HG03045 (cell line): ENCODE data around the gene TRIM3.
A peak's percentile ranks its signal among the peaks of the same experiment; 100 is the strongest.
"Not testable (repeated sequence)": the region's sequence is repeated elsewhere in the genome, so short reads cannot be mapped to it uniquely, and the experiment has no call there.

Experiments
- ATAC-seq: cut with Tn5 transposase; IDR thresholded peaks from one replicate; pipeline ENCODE4 v1.9.1; 2021; ENCODE audit warnings: mild to moderate bottlenecking, moderate library complexity; ENCODE audit not compliant: unreplicated experiment

The TRIM3 gene

DNA sequence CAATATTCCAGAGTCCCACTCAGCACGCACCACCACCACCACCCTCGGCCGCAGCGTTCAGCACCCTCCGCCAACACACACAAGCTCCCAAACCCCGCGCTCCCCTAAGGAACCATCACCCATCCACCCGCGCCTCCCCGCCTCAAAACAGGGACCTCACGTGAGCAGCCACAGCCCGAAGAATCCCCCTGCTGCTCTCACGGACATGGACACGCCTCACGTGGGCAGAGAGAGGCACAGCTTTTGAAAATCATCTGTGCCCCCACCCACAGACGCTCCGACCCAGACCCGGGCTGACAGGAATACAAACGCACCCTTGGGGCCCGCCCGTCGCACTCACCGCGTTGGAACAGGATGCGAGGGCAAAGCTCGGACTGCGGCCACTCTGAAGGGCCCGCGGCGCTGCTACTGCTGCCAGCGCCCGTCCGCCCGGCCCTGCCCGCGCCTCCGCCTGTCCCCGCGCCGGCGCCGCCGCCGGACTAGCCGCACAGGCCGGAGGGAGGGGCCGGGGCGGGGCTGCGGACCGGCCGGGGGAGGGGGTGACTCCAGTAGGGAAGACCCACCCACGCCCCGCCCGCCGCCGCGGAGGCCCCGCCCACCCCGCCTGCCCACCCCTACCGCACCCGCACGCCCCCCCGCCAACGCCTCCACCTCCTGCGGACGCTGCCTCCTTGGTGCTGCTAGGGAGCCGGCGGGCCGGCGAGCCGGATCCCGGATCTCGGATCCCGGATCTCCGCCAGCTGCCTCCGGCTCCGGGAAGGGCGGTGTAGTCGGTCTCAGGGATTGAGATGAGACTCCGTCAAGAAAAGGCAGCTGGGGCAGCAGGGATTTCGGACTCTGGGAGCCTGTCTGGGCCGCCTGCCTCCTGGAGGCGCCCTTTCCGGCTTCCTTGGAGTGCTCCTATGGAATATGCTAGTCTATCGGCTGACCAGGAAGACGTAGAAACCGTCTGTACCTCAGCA lies at the start of gene TRIM3:
TRIM3 (minus strand) TSS at position 491 of the 962 bp plus-strand sequence. CDS start 8,246 bp downstream, outside the sequence.
- ATAC-seq: peak; percentile 79

DNA sequence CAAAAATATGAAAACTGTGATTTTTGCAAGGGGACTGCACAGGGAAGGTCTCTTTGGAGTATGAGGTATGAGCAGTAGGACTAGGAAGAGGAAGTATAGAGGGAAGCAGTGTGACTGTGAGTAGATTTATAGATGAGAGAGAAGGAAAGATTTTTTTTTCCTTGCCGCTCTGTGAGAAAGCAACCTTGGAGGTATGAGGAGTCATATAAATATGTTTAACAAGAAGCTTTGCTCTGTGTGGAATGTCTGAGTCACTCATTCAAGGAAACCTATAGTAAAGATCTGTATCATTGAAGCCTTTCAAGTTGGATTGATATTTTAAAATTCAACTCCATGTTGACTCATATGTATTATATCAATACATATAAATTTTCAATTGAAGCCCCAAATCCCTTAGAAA lies 49.5 kb upstream of the TRIM3 start:
- ATAC-seq: no peak

DNA sequence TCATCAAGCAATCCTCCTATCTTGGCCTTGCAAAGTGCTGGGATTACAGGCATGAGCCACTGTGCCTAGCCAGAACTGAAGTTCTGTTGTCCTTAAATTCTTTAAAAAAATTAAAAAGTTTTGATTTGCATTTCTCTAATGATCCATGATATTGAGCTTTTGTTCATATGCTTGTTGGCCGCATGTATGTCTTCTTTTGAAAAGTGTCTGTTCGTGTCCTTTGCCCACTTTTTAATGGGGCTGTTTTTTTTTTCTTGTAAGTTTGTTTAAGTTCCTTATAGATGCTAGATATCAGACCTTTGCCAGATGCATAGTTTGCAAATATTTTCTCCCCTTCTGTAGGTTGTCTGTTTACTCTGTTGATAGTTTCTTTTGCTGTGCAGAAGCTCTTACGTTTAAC lies 48.2 kb upstream of the TRIM3 start:
- ATAC-seq: not testable (repeated sequence)

DNA sequence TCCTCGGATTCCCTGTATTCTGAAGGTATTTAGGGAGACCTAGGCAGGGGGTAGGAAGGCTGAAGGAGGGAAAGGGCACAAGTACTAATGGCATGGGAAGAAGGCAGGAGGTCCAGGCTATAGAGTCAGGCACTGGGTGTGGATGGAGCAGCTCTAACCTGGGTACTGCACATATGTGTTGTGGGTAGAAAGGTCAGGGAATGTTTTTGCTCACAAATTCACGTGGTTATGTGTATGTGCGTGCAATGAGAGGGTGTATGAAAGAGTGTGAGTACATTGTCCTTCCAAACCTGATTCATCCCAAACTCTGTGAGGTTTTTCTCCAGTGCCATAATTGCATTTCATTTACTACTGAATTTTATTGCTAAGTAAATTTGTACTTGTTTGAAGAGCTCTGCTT lies 46.5 kb upstream of the TRIM3 start:
- ATAC-seq: no peak

DNA sequence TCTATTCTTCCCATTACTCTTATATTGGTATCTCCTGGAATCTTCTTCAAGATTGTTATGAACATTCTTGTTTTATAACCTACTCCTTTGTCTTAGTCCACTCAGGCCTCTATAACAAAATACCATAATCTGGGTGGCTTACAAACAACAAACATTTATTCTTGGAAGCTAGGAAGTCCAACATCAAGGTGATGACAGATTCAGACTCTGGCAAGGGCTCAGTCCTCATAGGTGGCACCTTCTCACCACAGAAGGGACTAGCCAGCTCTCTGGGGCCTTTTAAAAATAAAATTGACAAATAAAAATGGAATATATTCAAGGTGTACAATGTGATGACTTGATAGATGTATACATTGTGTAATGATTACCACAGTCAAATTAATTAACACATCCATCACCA lies 43.1 kb upstream of the TRIM3 start:
- ATAC-seq: no peak

DNA sequence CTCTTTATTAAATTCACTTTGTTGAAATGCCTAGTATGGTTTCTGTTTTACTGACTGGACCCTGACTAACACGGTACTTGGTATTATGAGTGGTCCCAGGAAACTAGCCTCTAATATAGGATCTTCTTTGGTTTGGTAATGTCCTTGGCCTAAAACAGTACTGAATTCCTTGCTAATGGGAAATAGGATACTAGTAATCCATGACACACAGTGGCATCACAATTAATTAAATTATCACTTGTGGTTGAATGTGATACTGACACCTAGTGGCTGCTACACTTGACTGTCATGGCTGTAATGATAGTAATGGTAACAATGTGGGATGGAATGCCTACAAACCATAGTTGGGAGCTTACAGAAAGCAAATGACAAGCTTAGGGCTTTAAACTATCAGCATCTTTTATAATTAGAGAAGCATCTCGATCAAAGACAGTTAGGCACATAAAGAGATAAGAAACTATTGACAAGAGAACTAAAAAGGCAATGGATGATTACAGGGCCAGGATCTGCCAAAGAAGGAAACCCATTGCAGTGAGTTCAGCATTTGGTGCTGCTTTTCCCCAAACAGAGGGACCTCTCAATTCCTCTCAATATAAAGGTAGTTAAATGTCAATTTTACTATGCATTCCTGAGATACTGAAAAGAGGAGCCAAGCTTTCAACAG lies 32.0 kb upstream of the TRIM3 start:
- ATAC-seq: no peak

DNA sequence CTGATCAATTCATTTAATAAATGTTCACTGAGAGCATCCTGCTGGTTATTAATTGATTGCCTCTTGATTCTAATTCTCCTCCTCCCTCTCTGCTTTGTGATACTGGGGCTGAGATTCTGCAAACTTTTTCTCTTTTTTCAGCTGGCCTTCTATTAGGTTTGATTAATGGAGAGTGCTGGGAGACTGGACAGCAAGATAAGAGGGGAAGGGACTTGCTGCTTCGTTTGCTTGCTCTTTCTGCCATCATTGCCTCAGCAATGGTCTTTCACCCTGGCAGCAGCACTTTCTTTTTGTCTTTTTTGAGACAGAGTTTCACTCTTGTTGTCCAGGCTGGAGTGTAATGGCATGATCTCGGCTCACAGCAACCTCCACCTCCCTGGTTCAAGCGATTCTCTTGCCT lies 30.4 kb upstream of the TRIM3 start:
- ATAC-seq: no peak

DNA sequence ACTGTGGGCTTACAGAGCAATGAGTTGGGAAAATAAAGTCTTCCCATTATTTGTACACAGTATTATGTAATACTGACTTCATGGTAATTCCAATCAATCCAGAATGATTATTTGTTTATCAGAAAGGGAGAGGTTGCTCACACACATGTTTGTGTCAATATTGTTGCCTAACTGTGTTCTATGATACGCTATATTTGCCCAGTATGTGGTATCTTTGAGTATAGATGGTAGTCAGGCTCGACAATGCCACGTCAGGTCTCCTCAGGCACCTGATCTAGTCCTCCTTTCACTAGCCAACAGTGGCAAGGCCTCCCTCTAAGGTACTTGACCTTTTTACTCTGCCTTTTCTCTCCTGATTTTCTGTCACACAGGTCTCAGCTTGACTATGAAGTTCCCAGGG lies 28.6 kb upstream of the TRIM3 start:
- no peak for ATAC-seq

DNA sequence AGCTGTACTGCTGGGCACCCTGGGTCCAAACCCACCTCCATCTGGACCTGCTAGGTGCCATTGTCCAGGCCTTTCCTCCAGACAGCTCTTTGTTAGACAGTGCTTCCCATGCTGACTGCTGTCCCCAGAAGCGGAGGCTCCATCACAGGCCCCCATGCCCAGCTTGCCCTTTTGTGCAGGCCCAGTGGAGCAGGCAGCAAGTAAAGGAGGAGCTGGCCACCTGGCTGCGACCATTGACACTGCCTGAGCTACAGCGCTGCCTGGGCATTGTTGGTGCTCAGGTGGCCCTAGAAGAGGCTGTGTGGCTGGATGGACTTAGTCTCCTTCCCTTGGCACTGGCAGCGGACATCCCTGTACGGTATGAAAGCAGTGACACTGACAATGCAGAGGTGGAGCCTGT lies 24.8 kb upstream of the TRIM3 start:
- no peak for ATAC-seq

DNA sequence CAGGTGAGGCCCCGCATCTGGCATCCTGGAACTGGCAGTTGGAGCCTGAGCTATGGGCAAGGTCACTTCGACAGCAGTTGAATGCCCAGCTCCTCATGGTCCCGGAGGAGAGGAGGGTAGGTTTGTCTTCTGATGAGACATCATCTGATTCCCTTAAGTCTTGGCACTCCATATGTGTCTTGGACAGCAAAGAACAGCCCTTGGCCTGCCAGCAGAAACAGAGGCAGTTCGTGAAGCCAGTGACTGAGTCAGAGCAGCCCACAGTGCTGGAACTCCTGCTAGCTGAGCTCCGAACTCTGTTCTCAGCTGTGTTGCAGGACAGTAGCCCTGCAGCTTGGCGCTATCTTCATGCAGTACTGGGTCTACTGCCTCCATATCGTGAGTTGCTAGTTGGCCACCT lies 24.4 kb upstream of the TRIM3 start:
- no peak for ATAC-seq

DNA sequence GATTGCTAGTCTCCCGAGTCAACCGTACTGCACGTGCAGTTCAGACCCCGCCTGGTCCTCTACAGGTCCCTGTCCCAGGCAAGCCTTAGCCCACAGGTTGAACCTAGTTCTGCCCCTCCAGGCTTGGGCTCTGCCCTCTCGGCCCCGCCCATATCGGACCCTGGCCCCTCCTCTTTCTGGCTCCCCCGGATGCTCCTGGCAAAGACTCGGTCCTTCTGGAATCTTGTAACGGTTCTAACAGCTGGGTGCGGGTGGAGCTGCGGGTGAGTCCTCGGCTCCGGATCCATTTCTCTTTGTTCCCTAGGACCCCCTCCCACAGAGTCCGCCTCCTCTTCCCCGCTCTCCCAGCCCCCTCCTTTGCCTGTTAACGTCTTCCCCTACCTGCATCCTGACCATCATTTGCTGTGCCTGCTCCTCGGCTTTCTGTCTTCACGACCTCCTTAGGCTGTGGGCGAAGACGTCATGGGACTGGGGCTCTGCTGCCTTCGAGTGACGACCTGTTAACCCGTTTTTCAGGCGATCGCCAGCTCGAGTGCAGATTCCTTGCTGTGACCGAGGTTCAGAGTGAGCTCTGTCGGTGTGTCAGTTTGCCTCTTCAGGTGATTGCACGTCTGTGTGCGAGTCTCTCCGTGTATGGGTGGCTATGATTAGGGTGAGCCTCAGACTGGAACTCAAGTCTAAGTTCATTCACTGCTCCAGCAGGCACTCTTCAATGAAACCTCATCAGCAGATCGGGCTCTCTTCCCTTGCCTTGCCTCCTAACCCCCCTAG lies 23.5 kb upstream of the TRIM3 start, which contains the start of gene DNHD1:
DNHD1 (plus strand) TSS at position 212 of the 771 bp plus-strand sequence. CDS start 936 bp downstream, outside the sequence.
- ATAC-seq: no peak

DNA sequence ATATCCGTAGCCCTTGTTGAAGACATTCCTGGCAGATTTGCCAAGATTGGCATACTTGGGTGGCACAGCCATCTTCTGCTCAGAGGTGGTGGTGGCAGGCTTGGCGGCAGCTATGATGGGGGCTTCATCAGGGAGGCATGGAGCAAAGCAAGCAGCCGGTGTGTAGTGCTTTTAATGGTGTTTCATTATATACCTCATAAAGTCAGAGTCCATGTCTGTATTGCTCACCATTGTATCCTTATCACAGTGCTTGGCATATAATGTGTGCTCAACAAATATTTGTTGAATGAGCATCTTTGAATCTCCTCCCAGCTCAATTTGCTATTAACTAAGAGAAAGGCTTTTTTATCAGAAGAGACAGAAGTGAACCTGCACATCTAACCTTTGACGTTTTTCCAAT lies 15.6 kb upstream of the TRIM3 start:
- no peak for ATAC-seq

DNA sequence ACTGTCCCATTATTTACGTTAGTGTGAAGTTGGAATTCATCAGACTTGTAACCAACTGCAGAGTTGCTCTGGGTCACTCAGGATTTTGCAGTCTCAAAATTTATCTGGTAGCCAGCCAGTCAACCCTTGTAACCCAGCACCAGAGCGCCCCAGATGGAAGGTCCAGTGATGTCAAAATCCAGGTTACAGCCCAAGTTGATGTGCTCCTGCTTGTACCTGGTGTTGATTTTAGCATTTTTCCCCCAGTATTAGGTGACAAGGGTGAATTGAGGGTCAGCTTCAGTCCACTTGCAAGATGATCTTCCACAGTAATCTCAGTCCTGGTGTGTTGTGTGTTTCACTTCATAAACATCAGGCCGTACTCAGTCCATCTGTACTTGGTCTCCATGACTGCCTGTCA lies 15.1 kb upstream of the TRIM3 start:
- ATAC-seq: no peak

DNA sequence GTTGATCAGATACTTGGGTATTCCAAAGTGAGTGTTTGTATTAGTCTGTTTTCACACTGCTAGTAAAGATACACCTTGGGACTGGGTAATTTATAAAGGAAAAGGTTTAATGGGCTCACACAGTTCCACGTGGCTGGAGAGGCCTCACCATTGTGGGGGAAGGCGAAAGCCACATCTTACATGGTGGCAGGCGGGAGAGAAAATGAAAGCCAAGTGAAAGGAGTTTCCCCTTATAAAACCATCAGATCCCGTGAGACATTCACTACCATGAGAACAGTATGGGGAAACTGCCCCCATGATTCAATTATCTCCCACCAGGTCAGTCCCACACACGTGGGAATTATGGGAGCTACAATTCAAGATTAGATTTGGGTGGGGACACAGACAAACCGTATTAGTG lies 14.6 kb upstream of the TRIM3 start:
- no peak for ATAC-seq

DNA sequence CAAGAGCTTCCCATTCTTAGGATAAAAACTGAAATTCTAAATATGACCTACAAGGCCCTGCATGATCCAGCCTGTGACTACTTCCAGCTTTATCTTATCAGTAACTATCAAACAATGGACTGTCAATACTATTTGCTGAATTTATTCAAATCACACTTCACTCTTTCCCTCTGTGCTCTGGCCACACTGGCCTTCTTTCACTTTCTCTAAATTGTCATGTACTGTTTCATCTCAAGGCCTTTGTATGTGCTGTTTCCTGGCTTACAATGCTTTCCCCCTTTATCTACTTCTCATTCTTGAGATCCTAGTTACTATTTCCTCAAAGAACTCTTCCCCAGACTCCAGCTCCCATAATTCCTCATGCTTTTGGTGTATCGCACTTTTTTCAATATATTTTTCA lies 13.2 kb upstream of the TRIM3 start:
- ATAC-seq: no peak

DNA sequence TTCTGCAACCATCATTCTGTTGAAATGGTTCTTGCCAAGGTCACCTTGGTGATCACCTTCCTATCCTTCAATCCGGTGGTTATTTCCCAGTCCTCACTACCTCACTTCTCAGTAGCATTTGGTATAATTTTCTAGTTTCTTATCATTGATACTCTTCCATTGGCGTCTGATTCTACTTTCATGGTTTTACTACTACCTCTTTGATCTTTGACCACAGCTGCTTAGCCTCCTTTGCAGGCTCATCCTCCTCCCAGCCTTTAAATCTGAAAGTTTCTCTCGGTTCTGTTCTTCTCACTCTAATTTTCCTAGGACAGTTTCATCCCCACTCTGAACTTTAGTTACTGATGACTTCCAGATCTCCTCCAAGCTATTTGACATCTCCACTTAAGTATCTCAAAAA lies 12.5 kb upstream of the TRIM3 start:
- no peak for ATAC-seq

DNA sequence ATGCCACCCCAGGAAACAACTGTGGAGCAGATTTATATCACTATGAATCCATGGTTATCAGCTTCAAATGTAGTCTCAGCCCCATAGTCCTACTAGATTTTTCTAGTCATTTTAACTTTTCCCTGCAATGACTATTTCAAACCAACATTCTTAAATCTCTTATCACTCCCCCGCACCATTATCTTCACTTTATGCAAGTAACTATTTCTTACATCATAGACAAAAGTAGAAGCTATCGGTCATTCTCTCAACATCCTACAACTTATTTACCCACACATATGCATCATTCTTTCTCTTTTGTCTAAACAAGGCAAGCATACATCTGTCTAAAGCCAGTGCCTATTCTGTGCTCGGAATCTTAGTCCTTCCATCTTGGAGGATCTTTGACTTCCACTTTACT lies 11.9 kb upstream of the TRIM3 start:
- ATAC-seq: no peak

DNA sequence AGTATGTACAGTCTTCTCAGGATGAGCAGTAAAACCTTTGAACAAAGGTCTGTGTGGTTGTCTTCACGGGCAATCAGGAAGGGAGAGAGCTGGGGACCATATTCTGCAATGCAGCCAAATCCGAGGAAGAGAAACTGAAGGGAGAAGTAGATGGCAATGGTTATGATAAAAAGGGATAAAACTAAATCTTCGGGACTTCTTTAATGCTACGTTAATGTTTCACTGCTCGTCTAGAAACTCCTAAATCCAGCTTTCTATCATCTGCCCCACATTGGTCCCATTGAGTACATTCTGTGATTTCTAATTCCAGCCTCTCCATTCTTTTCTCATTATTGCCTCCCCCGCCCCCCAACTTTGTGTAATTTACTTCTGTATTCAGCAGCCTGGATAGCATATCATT lies 9.3 kb upstream of the TRIM3 start:
- no peak for ATAC-seq

DNA sequence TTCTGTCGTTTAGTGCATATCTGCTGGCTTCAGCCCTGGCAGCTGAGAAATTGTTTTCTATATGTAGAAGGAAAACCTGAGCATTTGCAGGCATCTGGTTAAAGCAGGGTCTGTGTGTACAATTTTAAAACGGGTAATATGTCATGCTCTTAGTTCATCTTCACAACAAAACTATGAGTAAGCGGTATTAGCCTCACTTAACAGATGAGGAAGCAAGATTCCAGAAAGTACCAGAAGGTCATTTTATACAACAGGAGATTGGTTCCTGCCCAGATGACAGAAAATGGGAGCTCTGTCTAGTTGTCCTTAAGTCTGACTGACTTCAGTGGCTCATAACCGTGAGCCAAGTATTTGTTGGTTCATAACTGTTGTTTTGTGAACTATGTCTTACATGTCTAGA lies 8.7 kb upstream of the TRIM3 start:
- no peak for ATAC-seq

DNA sequence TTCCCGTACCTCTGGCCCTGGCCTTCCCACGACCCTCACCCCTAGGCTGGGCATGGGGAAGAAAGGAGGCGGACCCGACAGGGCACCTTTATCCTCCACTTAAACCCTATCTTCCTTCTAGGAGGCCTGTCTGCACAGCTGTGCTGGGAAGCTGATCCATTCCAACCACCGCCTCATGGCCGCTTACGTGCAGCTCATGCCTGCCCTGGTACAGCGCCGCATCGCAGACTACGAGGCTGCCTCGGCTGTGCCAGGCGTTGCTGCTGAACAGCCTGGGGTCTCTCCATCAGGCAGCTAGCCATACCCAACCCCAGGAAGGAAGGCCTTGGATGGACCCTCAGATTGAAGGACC lies 8.2 kb upstream of the TRIM3 start:
- peak; percentile 1 for ATAC-seq
